MM.1S (cell line): Measurements from ENCODE around the gene PCBP4.

Experiments used
- CTCF ChIP-seq: fragments of 300-600 bp; sonication (generic); IDR thresholded peaks from 2 replicates; pipeline ENCODE4 v1.5.1; 2016; ENCODE audit warnings: antibody characterized with exemption, low read length, mixed read lengths
- EZH2 ChIP-seq: fragments of 300-600 bp; sonication (generic); optimal IDR thresholded peaks from 2 replicates; pipeline ENCODE3; 2017; ENCODE audit warnings: low read depth, mild to moderate bottlenecking, antibody characterized with exemption, low read length, mixed read lengths
- EZH2phosphoT487 ChIP-seq: fragments of 300-600 bp; sonication (generic); IDR thresholded peaks from 2 replicates; pipeline ENCODE4 v1.6.1; 2018; ENCODE audit warnings: antibody characterized with exemption, low read length

GRCh38 chr3:51997172-51997571, 29.9 kb upstream of the PCBP4 start:
- TF ChIP-seq CTCF (no peak), EZH2 (no peak), EZH2phosphoT487 (no peak)
